Stimulated activated CD8-positive, alpha-beta memory T cell treated with anti-CD3 and anti-CD28 coated beads, Interleukin-12 subunit alpha, Interleukin-12 subunit beta, amount 100 ng/mL, for 1 hour (primary cell): ENCODE results near the gene HYCC1.

Experiments
- DNase-seq: peaks from one replicate; pipeline ENCODE4 v3.0.0-alpha.2; 2020; ENCODE audit warnings: low read depth

The HYCC1 gene

GRCh38 chr7:23016345-23017253 is 2.7 kb upstream of the HYCC1 start:
- DNase-seq: no peak

GRCh38 chr7:23014681-23015080 is 751 bp upstream of the HYCC1 start:
- no peak for DNase-seq

DNA sequence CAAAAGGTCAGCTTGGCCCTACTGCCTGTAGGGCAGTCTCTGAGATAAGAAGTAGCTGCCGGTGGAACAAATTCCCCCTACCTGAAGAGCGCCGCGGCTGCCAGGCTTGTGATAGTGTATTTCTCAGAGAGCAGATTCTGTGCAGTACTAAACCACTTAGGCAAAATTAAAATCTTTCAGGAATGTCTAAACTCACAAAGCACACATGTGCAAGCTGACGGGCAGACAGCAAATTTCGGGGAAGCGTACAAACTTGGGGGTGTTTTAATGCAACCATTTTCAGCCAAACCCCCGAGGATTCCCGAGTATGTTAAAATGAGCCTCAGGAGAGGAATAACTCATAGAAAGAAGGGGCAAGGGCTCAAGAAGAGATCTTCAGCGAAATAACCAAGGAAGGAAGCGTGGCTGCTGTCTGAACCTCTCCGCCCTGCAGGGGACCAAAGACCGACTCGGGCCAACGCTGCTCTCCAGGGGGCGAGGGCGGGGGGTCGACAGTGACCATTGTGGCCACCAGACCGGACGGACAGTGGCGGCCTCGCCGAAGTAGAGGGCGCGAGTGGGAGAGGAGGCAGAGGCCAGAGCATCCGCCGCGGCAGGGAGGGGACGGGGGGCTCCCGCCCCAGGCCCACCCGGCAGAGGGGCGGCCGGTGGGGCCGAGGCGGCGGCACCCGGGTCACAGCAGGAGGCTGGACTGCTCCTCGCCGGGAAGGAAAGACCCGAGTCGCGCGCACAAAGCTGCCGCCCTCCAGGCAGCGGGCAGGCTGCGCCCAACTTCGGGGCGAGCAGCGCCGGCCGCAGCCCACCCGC is 819 bp downstream of the HYCC1 start:
- DNase-seq: no peak

DNA sequence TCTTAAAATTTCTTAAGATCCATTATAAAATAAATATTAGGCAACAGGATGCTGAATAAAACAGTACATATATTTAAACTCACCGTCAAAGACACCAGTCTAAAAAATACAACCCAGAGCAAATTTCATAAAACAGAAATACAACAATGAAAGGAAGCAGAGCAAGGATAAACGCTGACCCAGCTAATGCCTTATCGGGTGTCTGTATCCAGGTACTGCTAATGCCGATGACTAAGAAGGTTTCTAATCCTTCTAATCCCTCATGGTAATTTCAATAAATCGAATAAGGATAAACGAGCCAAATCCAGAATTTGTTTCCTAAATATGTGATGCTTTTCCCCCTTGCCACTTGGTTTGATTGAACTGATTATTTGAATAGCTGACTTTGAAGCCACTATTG is 1.7 kb downstream of the HYCC1 start:
- DNase-seq: no peak

DNA sequence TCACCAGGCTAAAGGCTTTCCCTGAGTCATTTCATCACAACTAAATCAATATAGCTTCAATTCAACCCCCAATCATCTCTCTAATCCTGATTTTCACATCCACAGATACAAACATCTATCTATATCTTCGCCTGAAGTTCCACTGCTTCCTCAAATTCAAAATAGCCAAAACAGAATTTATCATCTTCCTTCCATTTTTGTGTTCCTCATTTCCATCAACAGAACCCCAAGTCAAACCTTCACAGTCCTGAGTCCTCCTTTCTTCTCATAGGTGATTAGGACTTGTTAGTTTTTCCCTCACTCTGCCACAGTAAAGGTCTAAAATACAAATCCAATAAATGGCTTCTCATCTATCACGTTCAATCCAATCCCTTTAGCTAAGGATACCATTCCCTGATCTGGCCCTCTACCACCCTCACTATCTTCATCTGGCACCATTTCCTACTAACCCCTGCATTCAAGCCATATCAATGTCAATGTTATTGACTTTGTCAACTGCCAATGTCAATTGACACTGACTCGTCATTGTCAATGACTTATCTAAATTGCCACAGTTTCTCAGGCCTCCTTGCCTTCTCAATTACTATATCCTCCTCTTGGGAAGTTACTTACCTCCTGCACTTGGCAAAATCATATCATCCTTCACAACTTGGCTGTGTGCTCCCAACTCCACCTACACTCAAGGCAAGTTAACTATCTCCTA is 2.6 kb downstream of the HYCC1 start:
- DNase-seq: no peak

GRCh38 chr7:23009303-23009702 is 4.6 kb downstream of the HYCC1 start:
- DNase-seq: no peak

GRCh38 chr7:23004247-23004520 is 9.7 kb downstream of the HYCC1 start:
- DNase-seq: no peak

- no peak for DNase-seq
These were observed 10.3 kb downstream of the HYCC1 start for GRCh38 chr7:23003505-23004246.

DNA sequence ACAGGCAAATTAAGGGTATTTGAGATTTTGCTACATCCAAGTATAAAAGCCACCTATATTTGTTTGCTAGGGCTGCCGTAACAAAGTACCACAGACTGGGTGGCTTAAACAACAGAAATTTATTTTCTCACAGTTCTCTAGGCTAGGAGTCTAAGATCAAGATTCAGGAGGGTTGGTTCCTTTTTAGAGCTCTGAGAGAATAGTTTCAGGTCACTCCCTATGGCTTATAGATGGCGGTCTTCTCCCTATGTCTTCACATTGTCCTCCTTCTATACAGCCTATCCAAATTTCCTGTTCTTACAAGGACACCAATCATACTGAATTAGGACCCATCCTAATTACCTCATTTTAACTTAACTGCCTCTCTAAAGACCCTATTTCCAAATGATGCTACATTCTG is 11.2 kb downstream of the HYCC1 start:
- DNase-seq: no peak

DNA sequence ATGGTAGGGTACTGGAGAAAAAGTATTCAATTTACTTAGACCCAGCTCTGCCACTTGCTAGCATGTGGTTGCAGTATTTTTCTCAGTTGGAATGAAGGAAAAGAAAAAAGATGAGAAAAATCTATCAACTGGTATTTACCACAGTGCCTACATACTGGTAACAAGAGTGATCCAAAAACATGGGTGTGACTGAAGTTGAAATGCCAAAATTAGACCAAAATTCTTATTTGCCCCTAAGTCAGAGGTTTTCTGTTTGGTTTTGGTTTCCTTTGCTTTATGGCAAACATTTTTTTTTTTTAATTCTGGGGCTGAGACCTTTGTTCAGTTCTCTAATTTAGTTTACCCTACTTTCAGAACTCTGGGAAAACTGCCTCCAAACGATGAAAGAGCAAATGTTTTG is 12.3 kb downstream of the HYCC1 start:
- DNase-seq: no peak

DNA sequence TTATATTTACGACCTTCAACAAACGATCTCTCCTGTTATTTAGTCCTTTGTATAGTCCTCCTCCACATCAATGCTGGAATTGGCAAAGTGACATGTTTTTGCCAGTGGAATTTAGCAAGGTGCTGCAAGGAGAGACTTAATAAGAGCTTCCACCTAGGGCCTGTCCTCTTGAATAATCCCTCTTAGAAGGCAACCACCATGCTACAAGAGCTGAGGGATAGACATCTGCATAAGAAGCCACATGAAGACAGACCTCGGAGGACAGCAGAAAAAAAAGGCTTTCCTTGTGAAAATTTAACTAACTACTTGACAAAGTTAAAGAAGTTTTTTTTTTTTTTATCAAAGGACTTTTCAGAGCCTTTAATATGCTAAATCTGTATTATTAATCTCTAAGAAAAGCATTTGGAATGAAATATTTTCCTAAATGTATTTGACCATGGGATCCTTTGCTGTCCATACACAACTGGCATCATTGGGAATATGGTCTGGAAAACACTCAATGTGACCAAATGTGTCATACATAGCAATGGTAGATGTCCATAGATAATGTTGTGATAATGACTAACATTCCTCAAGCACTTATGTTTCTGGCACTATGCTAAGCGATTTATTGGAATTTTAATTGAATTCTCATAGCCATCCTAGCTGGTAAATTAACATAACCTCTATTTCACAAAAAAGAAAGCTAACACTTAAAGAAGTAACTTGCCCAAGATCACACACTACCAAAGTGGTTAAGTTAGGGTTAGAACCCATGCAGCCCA is 13.2 kb downstream of the HYCC1 start:
- no peak for DNase-seq

GRCh38 chr7:22998519-22998896 is 15.4 kb downstream of the HYCC1 start:
- DNase-seq: no peak

DNA sequence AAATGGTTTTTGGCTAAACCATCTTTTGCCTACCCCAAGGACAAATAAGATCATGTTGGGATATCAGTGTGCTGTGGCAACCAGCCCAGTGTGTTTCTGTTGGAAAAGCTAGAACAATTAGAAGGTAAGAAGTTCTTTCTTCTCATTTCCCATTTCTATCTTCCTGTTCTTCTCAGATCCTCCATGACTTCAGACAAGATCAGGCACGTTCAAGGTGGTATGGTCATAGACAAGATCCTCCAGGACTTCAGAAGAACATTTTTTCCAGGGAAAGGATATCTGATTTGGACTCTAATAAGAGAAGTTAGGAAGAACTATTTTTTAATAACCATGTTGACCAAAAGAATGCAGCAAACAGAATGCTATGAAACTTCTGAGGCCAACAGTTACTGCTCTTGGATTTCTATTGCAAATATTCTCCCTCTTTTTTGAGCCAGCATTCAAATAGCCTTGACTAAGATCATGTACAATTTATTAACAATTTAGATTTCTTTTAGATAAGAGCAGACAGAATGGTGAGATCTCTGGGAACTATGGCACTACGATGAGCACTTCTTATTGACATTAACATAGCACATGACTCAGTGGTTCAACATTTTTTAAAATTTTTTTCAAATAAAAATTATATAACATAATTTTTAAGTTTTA is 15.9 kb downstream of the HYCC1 start:
- DNase-seq: no peak

DNA sequence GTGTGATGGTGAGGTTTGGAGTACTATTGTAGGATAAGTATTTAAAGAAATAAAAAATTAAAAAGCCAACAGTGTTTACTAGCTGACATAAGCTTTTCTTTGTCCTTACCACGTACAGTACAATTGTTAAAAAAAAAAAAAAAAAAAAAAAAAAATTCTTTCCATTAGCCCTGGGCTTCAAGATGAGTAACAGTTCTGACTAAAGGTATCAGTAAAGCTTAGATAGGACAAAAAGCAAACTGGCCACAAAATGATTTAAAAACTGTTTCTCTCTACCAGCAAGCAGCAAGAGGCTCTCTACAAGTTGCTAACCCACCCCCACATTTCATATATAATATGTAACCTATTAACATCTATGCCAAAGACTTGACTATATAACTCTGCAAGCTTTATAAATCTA is 17.5 kb downstream of the HYCC1 start:
- DNase-seq: no peak

- no peak for DNase-seq
These were observed 18.9 kb downstream of the HYCC1 start for GRCh38 chr7:22995011-22995410.

GRCh38 chr7:22992874-22993840 is 20.8 kb downstream of the HYCC1 start:
- DNase-seq: no peak

DNA sequence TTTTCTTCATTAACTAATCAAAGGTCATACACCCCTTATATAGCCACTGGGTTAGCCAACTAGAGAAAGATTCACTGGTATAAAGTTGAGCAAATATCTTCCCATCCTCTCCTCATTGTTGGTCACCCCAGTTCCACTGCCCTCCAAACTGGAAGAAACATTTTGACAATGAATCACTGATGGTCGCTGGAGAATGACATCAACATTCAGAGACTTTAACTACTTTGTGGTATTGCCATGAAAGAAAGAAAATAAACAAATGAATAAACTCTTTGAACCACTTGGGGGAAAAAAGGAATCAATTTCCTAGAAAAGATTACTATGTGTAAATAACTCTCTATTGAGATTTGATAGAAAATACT is 23.4 kb downstream of the HYCC1 start:
- DNase-seq: no peak

DNA sequence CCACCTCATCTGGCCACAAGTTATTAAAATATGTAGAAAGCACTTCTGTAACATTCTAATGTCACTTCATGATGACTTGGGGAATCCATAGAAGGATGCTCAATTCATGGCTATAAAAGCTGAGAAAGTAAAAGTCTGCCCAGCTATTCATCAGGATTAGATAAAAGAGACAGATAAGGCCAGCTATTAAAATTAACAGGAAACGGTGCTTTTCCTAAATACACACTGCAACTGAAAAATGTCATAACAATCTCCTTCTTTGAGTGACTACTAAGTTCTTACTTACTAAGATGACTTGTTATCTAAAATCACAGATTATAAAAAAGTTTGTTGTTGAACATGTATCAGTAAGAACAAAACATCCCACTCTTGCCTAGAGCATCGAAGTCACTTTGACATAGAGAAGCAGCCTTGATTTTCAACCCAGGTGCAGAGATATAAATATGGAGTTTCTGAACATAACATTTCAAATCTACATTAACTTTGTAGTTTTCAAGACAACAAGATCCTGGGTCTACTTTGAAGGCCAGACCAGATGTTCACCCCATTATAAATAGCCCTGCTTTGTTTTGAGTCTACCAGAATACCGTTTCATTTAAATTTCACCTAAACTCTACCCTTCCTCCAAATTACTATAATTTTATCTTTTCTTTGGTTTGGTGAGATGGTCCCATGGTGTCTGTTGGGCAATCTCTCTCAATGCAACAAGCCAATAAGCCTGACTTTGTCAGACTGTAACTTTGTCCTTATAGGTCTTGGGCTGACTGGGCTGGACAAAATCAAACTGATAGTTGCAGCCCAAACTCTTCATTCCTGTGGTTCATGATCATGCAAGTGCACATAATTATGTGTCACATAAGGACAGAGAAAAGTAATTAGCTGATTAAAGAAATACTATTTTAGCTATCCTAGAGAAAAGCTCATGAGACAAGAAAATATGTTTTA is 24.0 kb downstream of the HYCC1 start:
- no peak for DNase-seq

GRCh38 chr7:22985436-22985835 is 28.5 kb downstream of the HYCC1 start:
- no peak for DNase-seq
